ENCODE data around the gene CYP4B1. TPM values are rescaled to one million over a fixed set of nuclear protein-coding genes. Genes with fewer than 3 reads are reported as not detected.

CYP4B1 gene
- total RNA-seq, 4 donors from 2014 or later: 188 to 420 (median 269) TPM

GRCh38 chr1:46815133-46815532 lies 16.3 kb downstream of the CYP4B1 start:
- no peak for TF ChIP-seq CTCF (IDR thresholded peaks at IDR 0.05)
- DNase-seq (ENCODE audit: low spot score): no peak
- ATAC-seq (ENCODE audit: low FRiP score): no peak

GRCh38 chr1:46816930-46817329 lies 18.1 kb downstream of the CYP4B1 start:
- DNase-seq (ENCODE audit: low spot score) (no peak), ATAC-seq (ENCODE audit: low FRiP score) (no peak)
- TF ChIP-seq CTCF (IDR thresholded peaks at IDR 0.05): no peak

- no peak for TF ChIP-seq CTCF (IDR thresholded peaks at IDR 0.05)
- DNase-seq (ENCODE audit: low spot score): no peak
- ATAC-seq (ENCODE audit: low FRiP score): no peak
Observed at GRCh38 chr1:46817814-46818213, 19.0 kb downstream of the CYP4B1 start.

- TF ChIP-seq CTCF (IDR thresholded peaks at IDR 0.05): no peak
- no peak for ATAC-seq (ENCODE audit: low FRiP score)
- no peak for DNase-seq (ENCODE audit: low spot score)
Observed at GRCh38 chr1:46818591-46818990, 19.7 kb downstream of the CYP4B1 start.

GRCh38 chr1:46819335-46819734 lies 20.5 kb downstream of the CYP4B1 start:
- TF ChIP-seq CTCF (IDR thresholded peaks at IDR 0.05): no peak
- no peak for ATAC-seq (ENCODE audit: low FRiP score)
- no peak for DNase-seq (ENCODE audit: low spot score)

GRCh38 chr1:46820076-46820475 lies 21.2 kb downstream of the CYP4B1 start:
- ATAC-seq (ENCODE audit: low FRiP score) (no peak), DNase-seq (ENCODE audit: low spot score) (no peak)
- TF ChIP-seq CTCF (IDR thresholded peaks at IDR 0.05): no peak

GRCh38 chr1:46820560-46821060 lies 21.8 kb downstream of the CYP4B1 start:
- DNase-seq (ENCODE audit: low spot score): no peak
- TF ChIP-seq CTCF (IDR thresholded peaks at IDR 0.05): no peak
- ATAC-seq (ENCODE audit: low FRiP score): no peak
